ENCODE results near the gene PITX2.
A peak's percentile ranks its signal among the peaks of the same experiment; 100 is the strongest.

Gene PITX2

DNA sequence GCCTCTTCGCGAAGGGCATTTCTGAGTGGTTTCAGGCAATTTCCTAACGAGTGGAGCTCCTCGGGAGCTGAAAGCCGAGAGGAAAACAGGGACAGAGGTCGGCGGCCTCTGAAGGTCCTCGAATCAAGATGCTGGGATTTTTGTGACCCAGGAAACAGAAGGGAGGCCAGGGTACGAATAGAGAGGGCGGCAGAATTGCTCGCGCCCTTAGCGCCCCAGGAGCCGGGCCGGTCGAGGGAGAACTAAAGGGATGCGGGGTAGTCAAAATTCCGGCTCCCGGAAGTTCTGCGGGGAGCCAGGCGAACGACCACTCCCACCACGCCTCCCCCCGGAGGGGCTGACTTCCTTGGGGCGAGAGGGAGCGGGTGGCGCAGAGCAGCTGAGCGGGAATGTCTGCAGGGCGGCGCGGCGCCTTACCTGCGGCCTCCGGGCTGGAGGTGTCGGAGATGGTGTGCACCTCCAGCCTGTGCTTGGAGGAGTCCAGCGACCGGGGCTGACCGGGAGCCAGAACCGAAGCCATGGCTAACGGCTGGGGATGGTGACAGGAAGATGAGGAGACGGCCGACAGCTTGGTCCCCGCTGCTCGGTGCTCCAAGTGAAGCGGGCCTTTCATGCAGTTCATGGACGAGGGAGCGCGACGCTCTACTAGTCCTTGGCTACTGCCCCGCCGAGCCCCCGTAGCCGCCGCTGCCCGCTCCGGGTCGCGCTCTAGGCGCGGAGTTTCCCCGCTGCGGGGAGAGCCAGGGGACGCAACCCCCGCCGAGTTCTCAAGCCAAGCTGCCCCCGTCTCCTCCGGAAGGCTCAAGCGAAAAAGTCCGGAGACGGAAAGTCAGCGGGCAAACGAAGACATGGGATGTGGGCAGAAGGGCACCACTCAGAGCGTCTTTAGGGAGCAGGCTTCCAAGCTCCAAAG, 782 bp downstream of the PITX2 start:
- DNase-seq = no peak

DNA sequence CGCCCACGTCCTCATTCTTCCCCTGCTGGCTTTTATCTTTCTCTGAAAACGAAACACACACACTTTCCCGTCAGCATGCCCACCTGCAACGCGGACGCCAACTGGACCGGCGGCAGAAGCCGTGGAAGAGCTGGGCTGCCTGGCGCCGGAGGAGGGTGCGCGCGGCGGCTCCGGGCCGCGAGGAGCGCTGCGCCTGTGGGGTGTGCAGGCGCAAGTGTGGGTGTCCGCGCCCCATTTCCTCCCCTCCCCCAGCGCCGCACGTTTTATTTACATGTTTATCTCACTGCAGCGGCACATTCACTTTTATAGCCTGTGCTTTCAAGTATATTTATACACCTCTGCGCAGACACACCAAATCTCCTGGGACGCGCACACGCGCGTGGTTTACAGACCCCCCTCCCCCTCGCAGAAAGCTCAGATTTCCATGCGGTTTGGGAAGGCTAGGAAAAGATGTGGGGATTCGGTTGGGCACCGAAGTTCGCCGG, 1.5 kb downstream of the PITX2 start:
- DNase-seq = no peak

- peak; percentile 32 for DNase-seq
Measured at GRCh38 chr4:110620691-110621327, 2.1 kb downstream of the PITX2 start.

- DNase-seq = no peak
Measured at GRCh38 chr4:110620322-110620690, 2.6 kb downstream of the PITX2 start.

DNA sequence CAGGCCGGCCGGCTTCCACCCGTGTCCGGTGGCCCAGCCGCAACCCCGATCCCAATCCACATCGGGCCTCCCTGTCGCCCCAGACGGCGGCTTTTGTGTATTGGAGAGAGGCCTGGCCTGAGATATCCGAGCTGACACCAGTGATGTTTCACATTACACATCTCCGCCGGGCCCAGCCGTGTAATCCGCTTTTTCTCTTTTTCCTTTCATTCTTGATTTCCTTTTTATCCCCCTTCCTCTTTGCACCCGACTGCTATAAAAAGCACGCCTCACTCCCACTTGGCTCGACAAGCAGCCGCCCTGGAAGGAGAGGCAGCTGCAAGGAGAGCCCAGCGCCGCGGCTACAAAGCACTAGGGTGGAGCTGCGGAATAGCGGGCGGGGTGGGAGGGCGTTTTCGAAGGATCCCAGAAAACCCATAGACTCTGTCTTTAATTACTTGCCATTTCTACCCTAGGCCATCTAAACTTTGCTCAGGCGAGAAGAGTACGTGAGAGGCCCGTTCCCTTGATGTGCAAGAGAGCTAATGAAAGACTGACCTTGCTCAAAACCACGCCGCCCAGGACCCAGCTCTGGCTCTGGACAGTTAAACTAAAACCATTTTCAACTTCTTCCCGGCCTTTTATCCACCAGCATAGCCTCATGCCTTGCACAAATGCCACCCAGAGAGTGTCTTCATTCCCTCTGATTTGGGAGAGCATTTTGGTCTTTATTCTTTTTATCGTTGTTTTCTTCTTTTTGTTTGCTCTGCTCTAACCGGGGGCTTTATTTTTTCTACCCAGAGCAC, 3.2 kb downstream of the PITX2 start:
- no peak for DNase-seq

DNA sequence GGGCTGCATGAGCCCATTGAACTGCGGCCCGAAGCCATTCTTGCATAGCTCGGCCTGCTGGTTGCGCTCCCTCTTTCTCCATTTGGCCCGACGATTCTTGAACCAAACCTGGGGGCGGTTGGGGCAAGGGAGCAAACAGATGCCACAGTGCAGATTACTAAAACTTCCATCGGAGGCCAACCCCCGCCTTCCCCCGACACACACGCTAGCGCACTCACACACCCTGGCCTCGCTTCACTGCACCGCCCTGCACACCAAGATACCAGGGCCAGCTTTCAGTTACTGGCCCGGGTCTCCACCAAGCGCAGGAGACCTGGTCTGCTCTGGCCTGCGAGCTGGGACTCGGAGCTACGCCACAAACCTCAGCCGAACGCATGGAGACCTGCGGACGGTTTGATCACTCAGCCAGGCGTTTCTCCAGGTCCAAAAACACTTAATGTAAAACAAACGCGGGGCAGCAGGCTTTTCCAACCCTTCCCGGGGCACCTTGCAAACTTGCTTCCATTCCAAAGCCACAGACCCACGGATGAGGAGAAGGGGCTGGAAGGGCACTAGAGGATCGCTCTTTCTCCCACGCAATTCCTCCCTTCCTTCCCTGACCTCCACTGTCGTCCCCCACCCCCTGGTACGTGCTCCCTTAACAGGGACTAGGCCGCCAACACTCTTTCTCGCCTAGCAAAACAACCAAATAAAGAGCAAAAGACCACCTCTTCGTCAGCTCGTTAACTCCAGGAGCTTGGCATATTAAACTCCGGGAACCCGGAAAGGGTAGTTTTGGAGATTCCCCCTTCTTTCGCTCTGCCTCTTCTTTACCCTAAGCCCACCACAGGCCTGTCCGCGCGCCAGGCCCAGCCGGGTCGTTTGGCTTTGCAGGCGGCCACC, 4.1 kb downstream of the PITX2 start:
- no peak for DNase-seq

GRCh38 chr4:110617646-110618580, 5.0 kb downstream of the PITX2 start:
- DNase-seq = no peak

DNA sequence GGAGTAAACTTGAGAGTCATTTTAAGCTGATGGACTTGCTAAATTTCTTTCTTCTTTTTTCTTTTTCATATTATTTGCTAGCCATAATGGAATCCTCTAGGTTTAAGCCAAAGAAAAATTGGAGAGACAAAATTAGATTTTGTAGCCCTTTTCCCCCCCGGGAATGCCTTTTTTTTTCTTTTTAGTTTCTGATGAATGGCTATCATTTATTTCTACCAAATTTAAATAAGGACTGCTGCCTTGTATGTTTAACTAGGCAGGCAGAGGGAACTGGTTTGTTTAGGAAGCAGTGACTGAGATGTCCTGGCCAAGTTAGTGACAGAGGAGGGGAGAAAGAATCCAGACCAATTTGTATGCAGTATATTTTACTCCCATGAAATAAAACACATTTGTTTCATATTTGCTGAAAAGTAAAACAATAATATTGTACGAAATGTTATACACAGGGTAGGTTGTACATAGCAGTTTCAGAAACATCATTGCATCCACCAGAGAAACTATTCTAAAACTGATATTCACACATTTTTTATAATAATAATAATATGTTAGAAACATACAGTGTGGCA, 5.7 kb downstream of the PITX2 start:
- DNase-seq = no peak

- no peak for DNase-seq
Measured at GRCh38 chr4:110616238-110617074, 6.4 kb downstream of the PITX2 start.

DNA sequence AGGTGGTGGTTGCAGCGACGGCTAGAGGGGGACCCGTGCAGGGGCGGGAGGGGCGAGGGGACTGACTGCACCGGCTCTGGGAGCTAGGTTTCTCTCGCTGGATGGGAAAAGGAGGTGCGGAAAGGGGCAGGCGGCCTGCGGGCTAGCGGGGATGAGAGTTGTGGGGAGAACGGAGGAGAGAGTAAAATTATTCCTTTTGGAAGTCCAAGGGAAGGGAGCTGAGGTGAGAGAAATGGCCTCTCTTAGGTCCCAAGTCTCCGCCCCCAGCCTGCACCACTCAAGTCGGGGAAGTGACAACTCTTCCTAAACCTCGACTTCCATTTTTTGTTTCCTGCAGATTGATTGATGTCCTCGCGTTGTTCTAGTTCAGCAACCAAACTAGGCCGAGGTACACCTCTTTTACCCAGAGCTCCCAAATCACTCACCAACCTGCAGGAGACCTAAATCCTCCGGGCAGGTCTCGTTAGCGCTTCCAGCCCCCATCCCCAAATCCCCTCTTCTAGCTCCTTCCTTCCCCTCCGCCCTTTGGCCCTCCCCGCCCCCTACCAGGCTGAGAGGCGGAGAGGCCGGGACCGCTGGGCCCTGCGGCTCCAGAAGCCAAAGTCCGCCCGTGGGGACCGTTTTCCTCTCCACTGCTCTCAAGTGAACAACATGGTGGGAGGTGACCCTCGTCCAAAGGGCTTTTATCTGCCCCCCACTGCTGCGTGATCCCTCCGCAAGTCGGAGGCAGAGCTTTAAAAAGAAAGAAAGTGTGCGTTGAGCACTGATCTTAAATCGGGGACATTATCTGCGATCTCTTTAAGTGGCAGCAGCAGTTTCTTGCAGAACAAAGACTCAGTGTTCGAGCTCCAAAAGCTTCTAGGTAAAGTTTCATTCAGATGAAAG, 7.3 kb downstream of the PITX2 start:
- no peak for DNase-seq

GRCh38 chr4:110614976-110615352, 7.9 kb downstream of the PITX2 start:
- no peak for DNase-seq

GRCh38 chr4:110614173-110614963, 8.5 kb downstream of the PITX2 start:
- no peak for DNase-seq

DNA sequence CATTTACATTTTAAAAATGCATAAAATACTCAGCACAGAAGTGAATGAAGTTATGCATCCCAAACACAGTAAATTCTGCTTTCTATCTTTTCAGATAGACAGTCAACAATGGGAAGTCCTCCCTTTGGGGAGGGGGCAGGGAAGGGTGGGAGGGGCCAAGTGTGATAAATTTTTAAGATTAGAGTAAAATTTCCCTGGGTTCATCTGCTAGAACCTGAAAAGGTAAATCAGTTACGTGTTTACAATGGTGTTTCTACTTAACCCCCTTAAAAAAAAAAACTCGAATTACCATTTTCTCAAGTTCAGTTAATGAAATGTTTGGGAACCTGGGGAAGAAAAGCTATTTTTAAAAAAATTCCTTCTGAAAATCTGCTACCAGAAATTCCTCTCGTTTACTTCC, 9.1 kb downstream of the PITX2 start:
- no peak for DNase-seq

DNA sequence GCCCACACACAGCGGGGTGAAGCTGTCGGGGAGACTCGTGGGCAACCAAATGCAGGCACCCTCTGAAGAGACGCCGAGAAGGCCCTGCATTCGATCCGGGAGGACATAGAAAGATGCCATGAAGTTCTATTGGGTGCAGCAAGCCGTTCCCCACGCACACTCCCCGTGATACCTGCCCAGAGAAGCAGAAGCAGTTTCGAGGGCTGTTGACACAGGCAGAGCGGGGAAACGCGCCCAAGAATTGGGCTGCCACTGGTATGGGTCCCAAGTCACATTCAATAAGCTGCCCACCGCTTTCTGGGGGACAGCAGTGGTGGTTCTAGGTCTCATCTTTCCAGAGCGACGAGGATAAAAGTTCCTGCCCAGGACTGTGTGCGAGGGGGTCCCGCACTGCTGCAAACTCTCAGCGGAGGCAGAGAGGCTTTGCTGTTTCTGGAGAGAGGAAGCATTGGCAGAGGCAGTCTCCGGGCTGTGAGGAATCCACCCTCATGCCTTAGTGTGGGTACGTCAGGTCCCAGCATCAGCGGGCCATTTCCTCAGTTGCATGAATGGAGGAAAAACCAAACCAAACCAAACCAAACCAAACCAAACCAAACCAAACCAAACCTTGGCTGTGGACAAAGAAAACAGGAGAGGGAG, 10.1 kb downstream of the PITX2 start:
- DNase-seq = no peak

GRCh38 chr4:110611968-110612447, 10.9 kb downstream of the PITX2 start:
- no peak for DNase-seq

- no peak for DNase-seq
Measured at GRCh38 chr4:110610940-110611831, 11.7 kb downstream of the PITX2 start.
